K562 (cell line): ENCODE data around the gene PRDM16. TPM values are rescaled to one million over a fixed set of nuclear protein-coding genes. Genes with fewer than 3 reads are reported as not detected.

Experiments used
- ATAC-seq: fragments of 200-7000 bp; cut with Tn5 transposase; 3 replicates; pipeline ENCODE4 v1.9.1; 2020; ENCODE audit warnings: moderate library complexity
- BruUV-seq: library from RNA; stranded (reverse); fragments of 400-500 nt; replicated peaks from 2 replicates; lab custom pipeline; 2021; lab: Mats Ljungman, UMichigan
- CTCF ChIA-PET: fragments of 300-600 bp; formaldehyde crosslinking; extraction: SDS; loops from one replicate; lab custom pipeline; 2021; ENCODE audit warnings: low intra/inter-chr PET ratio; lab: Yijun Ruan, JAX
- POLR2A ChIA-PET: fragments of 300-600, 350-650 bp; sonication (Branson Sonifier 250); formaldehyde crosslinking; extraction: SDS; loops from one replicate; lab custom pipeline; 2021; ENCODE audit warnings: antibody characterized with exemption, inconsistent platforms; lab: Yijun Ruan, JAX
- DNase-seq, 4 experiments: peaks; one replicate each; pipeline versions ENCODE4 v3.0.0 to v3.0.0-alpha.2; 2011 to 2018; ENCODE audit warnings: low spot score in 3 of 4, mixed read lengths in 3 of 4; ENCODE audit errors: extremely low read depth in 1 of 4
- FAIRE-seq: peaks from 2 replicates; lab custom pipeline; 2011; peaks lifted over from hg19 to GRCh38; lab: Jason Lieb, UNC
- H2AFZ ChIP-seq: 2 replicates; pipeline ENCODE4 v1.6.0; 2011; ENCODE audit warnings: low read depth, low read length, control low read depth, inconsistent platforms
- H3K27ac ChIP-seq: fragments of 200-600 bp; 3 replicates; pipeline ENCODE4 v1.8.0; 2011; ENCODE audit warnings: low read depth, mild to moderate bottlenecking, control low read depth, inconsistent platforms, low read length, moderate library complexity, mixed read lengths; ENCODE audit errors: extremely low read depth
- H3K27me3 ChIP-seq, 2 experiments: fragments of 300-600 bp in 1 of 2; 2 replicates in 1 of 2; 3 replicates in 1 of 2; pipeline versions ENCODE4 v1.6.0 to v1.8.0; 2011; ENCODE audit warnings: inconsistent platforms in 2 of 2, low read length in 2 of 2, mild to moderate bottlenecking in 1 of 2, mixed read lengths in 1 of 2, moderate library complexity in 1 of 2; ENCODE audit not compliant: control insufficient read depth in 2 of 2, insufficient read depth in 2 of 2
- H3K36me3 ChIP-seq: fragments of 300-600 bp; 3 replicates; pipeline ENCODE4 v1.8.0; 2011; ENCODE audit warnings: mild to moderate bottlenecking, low read length, inconsistent platforms; ENCODE audit not compliant: control insufficient read depth, insufficient read depth
- H3K4me1 ChIP-seq, 2 experiments: fragments of 200-600 bp in 1 of 2; replicated peaks in 1 of 2; 2 replicates in 1 of 2; 3 replicates in 1 of 2; pipeline versions ENCODE4 v1.5.1 to v1.8.0; 2011; ENCODE audit warnings: inconsistent platforms in 2 of 2, low read length in 2 of 2, mild to moderate bottlenecking in 1 of 2, mixed read lengths in 1 of 2, moderate library complexity in 1 of 2; ENCODE audit not compliant: control insufficient read depth in 2 of 2, insufficient read depth in 2 of 2
- H3K4me2 ChIP-seq: 2 replicates; pipeline ENCODE4 v1.6.1; 2011; ENCODE audit warnings: low read length, control low read depth, inconsistent platforms, mixed read lengths; ENCODE audit not compliant: insufficient read depth
- H3K4me3 ChIP-seq: fragments of 200-600 bp; sonication (generic), shearing (Covaris generic); 2 replicates; pipeline ENCODE4 v1.5.1; 2016; ENCODE audit warnings: control low read depth, inconsistent platforms
- H3K79me2 ChIP-seq: fragments of 200-600 bp; 3 replicates; pipeline ENCODE4 v1.8.0; 2011; ENCODE audit warnings: low read length, inconsistent platforms; ENCODE audit not compliant: control insufficient read depth, insufficient read depth
- H3K9ac ChIP-seq, 2 experiments: 2 replicates each; pipeline versions ENCODE4 v1.6.0 to v1.6.1; 2011; ENCODE audit warnings: low read depth in 2 of 2, low read length in 2 of 2, control low read depth in 1 of 2, inconsistent platforms in 1 of 2, mild to moderate bottlenecking in 1 of 2, mixed read lengths in 1 of 2; ENCODE audit not compliant: insufficient read depth in 1 of 2
- H3K9me1 ChIP-seq: one replicate; pipeline ENCODE4 v1.6.0; 2011; ENCODE audit warnings: inconsistent platforms, mild to moderate bottlenecking, low read length, moderate library complexity; ENCODE audit not compliant: control insufficient read depth, insufficient read depth
- H3K9me3 ChIP-seq: replicated peaks from 2 replicates; pipeline ENCODE4 v1.5.1; 2011; ENCODE audit warnings: low read depth, low read length, inconsistent platforms; ENCODE audit not compliant: control insufficient read depth, insufficient read depth
- H4K20me1 ChIP-seq: replicated peaks from 2 replicates; pipeline ENCODE4 v1.6.1; 2011; ENCODE audit warnings: low read length, inconsistent platforms, mixed read lengths; ENCODE audit not compliant: control insufficient read depth, insufficient read depth
- ARHGAP35 ChIP-seq: fragments of 450-650 bp; IDR thresholded peaks from 2 replicates; pipeline ENCODE4 v1.6.1; 2018; ENCODE audit not compliant: partially characterized antibody
- ERF ChIP-seq: fragments of 450-650 bp; formaldehyde crosslinking; IDR thresholded peaks from 2 replicates; pipeline ENCODE4 v1.4.0; 2020; ENCODE audit warnings: mild to moderate bottlenecking, mixed read lengths
- ILF3 ChIP-seq: fragments of 450-650 bp; IDR thresholded peaks from 2 replicates; pipeline ENCODE4 v1.6.1; 2018; ENCODE audit warnings: antibody characterized with exemption, mild to moderate bottlenecking, moderate library complexity, borderline replicate concordance
- NFIX ChIP-seq: fragments of 250-450 bp; sonication (Bioruptor Pico); IDR thresholded peaks from 2 replicates; pipeline ENCODE4 v1.4.0; 2020; ENCODE audit warnings: low read depth, mild to moderate bottlenecking, moderate library complexity
- PHTF2 ChIP-seq: fragments of 250-450 bp; sonication (Bioruptor Pico); IDR thresholded peaks from 2 replicates; pipeline ENCODE4 v1.5.0; 2021; ENCODE audit warnings: mild to moderate bottlenecking
- PTRF ChIP-seq: fragments of 450-650 bp; IDR thresholded peaks from 2 replicates; pipeline ENCODE4 v1.6.1; 2016; ENCODE audit warnings: mild to moderate bottlenecking, missing genetic modification characterization, missing compliant biosample characterization
- RBFOX2 ChIP-seq: fragments of 200-400 bp; formaldehyde crosslinking; IDR thresholded peaks from 2 replicates; pipeline ENCODE4 v1.6.1; 2017; ENCODE audit warnings: low read depth, mild to moderate bottlenecking, low read length, moderate library complexity
- RFX1 ChIP-seq: fragments of 450-650 bp; IDR thresholded peaks from 2 replicates; pipeline ENCODE4 v1.6.1; 2016; ENCODE audit warnings: mild to moderate bottlenecking, moderate library complexity
- RNF2 ChIP-seq: sonication (generic); IDR thresholded peaks from 2 replicates; pipeline ENCODE4 v1.6.1; 2016
- TAL1 ChIP-seq: fragments of 450-650 bp; IDR thresholded peaks from 2 replicates; pipeline ENCODE4 v1.6.1; 2016; ENCODE audit warnings: mild to moderate bottlenecking
- XRCC5 ChIP-seq: fragments of 200-400 bp; formaldehyde crosslinking; IDR thresholded peaks from 2 replicates; pipeline ENCODE4 v1.6.1; 2017; ENCODE audit warnings: low read depth, mild to moderate bottlenecking, low read length
- ZNF696 ChIP-seq: fragments of 250-450 bp; sonication (Bioruptor Pico); conservative IDR thresholded peaks from 2 replicates; pipeline ENCODE4 v1.4.0; 2020; ENCODE audit warnings: mild to moderate bottlenecking, moderate library complexity
- ZNF778 ChIP-seq: fragments of 450-650 bp; formaldehyde crosslinking; IDR thresholded peaks from 2 replicates; pipeline ENCODE4 v1.4.0; 2020; ENCODE audit warnings: mild to moderate bottlenecking, moderate library complexity
- WGBS: fragments of 100-300 bp; shearing (Covaris generic); methylation state at CpG from one replicate; pipeline ENCODE4 v1.1.6; 2016; ENCODE audit warnings: low coverage, mixed read lengths; ENCODE audit not compliant: insufficient coverage; ENCODE audit errors: missing lambda C conversion rate; 5-methylcytosine and 5-hydroxymethylcytosine counted together
- in situ Hi-C: fragments of 300-500 bp; cut with MboI; formaldehyde crosslinking; loops from 4 replicates; pipeline ENCODE4 v1.15.0; 2018; ENCODE audit warnings: inconsistent platforms, mixed read lengths
- intact Hi-C: fragments of 100-400 bp; cut with micrococcal nuclease; formaldehyde crosslinking; loops from 2 replicates; pipeline ENCODE4 v1.14.2; 2022
- polyA plus RNA-seq, 8 experiments: library from polyadenylated mRNA; depleted of rRNA in 4 of 8; stranded (reverse) in 5 of 8; unstranded in 3 of 8; fragments of >200 nt; fragmentation: Nextera tagmentation in 2 of 8; fragmentation: Illumina TruSeq in 1 of 8; extraction: Ambion mirVana in 2 of 8; extraction: Trizol in 1 of 8; gene quantifications; 2 replicates each; pipeline versions ENCODE4 v1.2.1 to v1.2.3, GENCODE V29; 2011 to 2014; ENCODE audit warnings: inconsistent platforms in 1 of 8, missing spikeins in 1 of 8
- total RNA-seq, 7 experiments: library from RNA; depleted of rRNA in 6 of 7; stranded (reverse); fragments of >200 nt in 6 of 7; fragmentation: Illumina TruSeq in 2 of 7; extraction: Trizol in 2 of 7; gene quantifications; 2 replicates each; pipeline versions ENCODE4 v1.2.1 to v1.2.3, GENCODE V29; 2011 to 2021; ENCODE audit warnings: low replicate concordance in 1 of 7
- TF ChIP-seq, protein P1 (sequence below): fragments of 250-450 bp; sonication (Bioruptor Pico); IDR thresholded peaks from 2 replicates; pipeline ENCODE4 v1.5.0; 2020; ENCODE audit warnings: mild to moderate bottlenecking, borderline replicate concordance
- TF ChIP-seq, protein P2 (sequence below): fragments of 250-450 bp; sonication (Bioruptor Pico); IDR thresholded peaks from 2 replicates; pipeline ENCODE4 v1.8.0; 2021; ENCODE audit warnings: borderline replicate concordance, mild to moderate bottlenecking, moderate library complexity; ENCODE audit not compliant: poor library complexity, severe bottlenecking
- TF ChIP-seq, protein P3 (sequence below): fragments of 450-650 bp; formaldehyde crosslinking; IDR thresholded peaks from 2 replicates; pipeline ENCODE4 v1.4.0; 2022; ENCODE audit warnings: missing genetic modification characterization
- TF ChIP-seq, protein P4 (sequence below): fragments of 250-450 bp; sonication (Bioruptor Pico); IDR thresholded peaks from 2 replicates; pipeline ENCODE4 v1.4.0; 2020; ENCODE audit warnings: borderline replicate concordance

Gene PRDM16
- total and polyA plus RNA-seq, 9 of the 15 experiments (the other 6 are each of a cell fraction or from before 2014, with no cell fraction given) = 0.10 to 0.27 TPM; not detected in 7

DNA sequence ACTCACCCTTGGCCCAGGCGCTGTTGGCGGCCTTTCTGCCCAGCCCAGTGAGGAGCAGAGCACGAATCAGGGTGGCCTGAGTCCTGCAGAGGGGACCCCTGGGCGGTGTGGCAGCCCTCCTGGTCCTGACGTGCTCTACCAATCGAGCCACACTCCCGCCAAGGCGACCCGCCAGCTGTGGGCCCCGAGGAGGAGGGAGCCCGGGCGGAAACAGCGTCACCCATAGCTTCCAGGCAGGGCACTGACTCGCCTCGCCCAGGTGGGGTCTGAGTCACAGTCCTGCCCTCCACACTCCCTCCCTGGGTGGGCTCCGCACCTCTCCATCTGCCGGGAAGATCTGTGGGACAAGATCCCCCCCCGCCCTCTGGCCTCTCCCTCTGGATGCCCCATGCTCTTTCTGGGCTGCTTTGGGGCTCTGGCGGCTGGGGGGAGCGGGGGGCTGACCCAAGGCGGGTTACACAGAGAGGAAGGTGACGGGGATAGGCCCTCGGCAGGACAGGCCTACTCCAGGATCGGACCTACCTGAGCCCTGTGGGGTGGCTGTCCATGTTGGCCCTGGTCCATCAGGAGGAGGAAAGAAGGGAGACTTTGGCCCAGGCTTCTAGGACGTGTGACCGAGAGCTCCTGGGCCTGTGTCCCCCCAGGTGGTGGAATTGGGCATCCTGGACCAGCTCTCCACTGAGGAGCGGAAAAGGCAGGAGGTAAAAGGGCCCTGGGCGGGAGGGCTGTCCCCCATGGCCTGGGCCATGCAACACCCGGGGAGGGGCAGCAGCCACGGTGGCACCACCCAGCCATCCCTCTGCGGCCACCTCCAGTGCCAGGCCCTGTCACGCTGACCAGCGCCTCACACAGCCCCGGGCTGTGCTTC is 399.5 kb downstream of the PRDM16 start:
- Histone ChIP-seq H3K4me2 (no peak overlapping the region), H3K27ac (no peak overlapping the region), H3K9me3 (no peaks in the 10 kb centered on the region), H3K9ac (no peak overlapping the region; a peak in 1 of 4 replicates), H3K27me3 (peaks cover 23 to 70% of the 10 kb centered on the region in 2 experiments; a peak in 4 of 5 replicates), H3K79me2 (no peaks in the 10 kb centered on the region), H3K4me3 (no peak overlapping the region), H3K9me1 (peaks cover 4% of the 10 kb centered on the region), H3K36me3 (no peaks in the 10 kb centered on the region), H3K4me1 (peaks cover 0 to 56% of the 10 kb centered on the region in 2 experiments; a peak in 3 of 5 replicates), H2AFZ (no peak overlapping the region), H4K20me1 (peaks cover 23% of the 10 kb centered on the region)
- POLR2A ChIA-PET = interaction anchor here (0.8 to 1.0 kb wide), 2 partner anchors 9 to 17 kb away, joined by 3 to 4 read pairs; no protein-coding TSS in a partner anchor
- DNase-seq (no peak), FAIRE-seq (no peak), ATAC-seq (no peak)
- 3% methylated on average over 18 of the region's 34 CpGs for WGBS
- in situ Hi-C loops = no loop called here
- intact Hi-C loops = no loop called here
- CTCF ChIA-PET = interaction anchor here (0.7 kb wide), 1 partner anchor 50 kb away, joined by 3 read pairs; no protein-coding TSS in a partner anchor
- BruUV-seq = no TSS peak
- TF ChIP-seq, protein P1, sequence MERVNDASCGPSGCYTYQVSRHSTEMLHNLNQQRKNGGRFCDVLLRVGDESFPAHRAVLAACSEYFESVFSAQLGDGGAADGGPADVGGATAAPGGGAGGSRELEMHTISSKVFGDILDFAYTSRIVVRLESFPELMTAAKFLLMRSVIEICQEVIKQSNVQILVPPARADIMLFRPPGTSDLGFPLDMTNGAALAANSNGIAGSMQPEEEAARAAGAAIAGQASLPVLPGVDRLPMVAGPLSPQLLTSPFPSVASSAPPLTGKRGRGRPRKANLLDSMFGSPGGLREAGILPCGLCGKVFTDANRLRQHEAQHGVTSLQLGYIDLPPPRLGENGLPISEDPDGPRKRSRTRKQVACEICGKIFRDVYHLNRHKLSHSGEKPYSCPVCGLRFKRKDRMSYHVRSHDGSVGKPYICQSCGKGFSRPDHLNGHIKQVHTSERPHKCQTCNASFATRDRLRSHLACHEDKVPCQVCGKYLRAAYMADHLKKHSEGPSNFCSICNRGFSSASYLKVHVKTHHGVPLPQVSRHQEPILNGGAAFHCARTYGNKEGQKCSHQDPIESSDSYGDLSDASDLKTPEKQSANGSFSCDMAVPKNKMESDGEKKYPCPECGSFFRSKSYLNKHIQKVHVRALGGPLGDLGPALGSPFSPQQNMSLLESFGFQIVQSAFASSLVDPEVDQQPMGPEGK = no peak
- TF ChIP-seq, protein P2, sequence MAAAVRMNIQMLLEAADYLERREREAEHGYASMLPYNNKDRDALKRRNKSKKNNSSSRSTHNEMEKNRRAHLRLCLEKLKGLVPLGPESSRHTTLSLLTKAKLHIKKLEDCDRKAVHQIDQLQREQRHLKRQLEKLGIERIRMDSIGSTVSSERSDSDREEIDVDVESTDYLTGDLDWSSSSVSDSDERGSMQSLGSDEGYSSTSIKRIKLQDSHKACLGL (CRISPR knock-in tag) = no peak
- TF ChIP-seq XRCC5 (no peak), ZNF696 (CRISPR knock-in tag) (no peak), ILF3 (no peak), PTRF (tag) (no peak), PHTF2 (CRISPR knock-in tag) (no peak), ZNF778 (CRISPR knock-in tag) (no peak), NFIX (no peak), TAL1 (no peak), RBFOX2 (no peak), ERF (CRISPR knock-in tag) (no peak), ARHGAP35 (no peak), RNF2 (no peak), RFX1 (no peak)
- TF ChIP-seq, protein P3, sequence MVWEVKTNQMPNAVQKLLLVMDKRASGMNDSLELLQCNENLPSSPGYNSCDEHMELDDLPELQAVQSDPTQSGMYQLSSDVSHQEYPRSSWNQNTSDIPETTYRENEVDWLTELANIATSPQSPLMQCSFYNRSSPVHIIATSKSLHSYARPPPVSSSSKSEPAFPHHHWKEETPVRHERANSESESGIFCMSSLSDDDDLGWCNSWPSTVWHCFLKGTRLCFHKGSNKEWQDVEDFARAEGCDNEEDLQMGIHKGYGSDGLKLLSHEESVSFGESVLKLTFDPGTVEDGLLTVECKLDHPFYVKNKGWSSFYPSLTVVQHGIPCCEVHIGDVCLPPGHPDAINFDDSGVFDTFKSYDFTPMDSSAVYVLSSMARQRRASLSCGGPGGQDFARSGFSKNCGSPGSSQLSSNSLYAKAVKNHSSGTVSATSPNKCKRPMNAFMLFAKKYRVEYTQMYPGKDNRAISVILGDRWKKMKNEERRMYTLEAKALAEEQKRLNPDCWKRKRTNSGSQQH = no peak
- TF ChIP-seq, protein P4, sequence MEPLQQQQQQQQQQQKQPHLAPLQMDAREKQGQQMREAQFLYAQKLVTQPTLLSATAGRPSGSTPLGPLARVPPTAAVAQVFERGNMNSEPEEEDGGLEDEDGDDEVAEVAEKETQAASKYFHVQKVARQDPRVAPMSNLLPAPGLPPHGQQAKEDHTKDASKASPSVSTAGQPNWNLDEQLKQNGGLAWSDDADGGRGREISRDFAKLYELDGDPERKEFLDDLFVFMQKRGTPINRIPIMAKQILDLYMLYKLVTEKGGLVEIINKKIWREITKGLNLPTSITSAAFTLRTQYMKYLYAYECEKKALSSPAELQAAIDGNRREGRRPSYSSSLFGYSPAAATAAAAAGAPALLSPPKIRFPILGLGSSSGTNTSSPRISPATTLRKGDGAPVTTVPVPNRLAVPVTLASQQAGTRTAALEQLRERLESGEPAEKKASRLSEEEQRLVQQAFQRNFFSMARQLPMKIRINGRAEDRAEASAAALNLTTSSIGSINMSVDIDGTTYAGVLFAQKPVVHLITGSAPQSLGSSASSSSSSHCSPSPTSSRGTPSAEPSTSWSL = no peak
